ENCODE data around the gene SHROOM2. TPM values are rescaled to one million over a fixed set of nuclear protein-coding genes. Genes with fewer than 3 reads are reported as not detected.

The SHROOM2 gene
- total and polyA plus RNA-seq, 9 of the 15 experiments (the other 6 are each of a cell fraction or from before 2014, with no cell fraction given) = not detected

- 0% methylated on average over 7 of the region's 7 CpGs for WGBS (ENCODE audit: insufficient coverage, low coverage, missing lambda C conversion rate)
- no TSS peak for BruUV-seq (replicated peaks)
- CTCF ChIA-PET (ENCODE audit: low intra/inter-chr PET ratio) = no interaction called here
- H3K27ac ChIP-seq (ENCODE audit: extremely low read depth, low read depth, low read length) = no peak overlapping the region
- no peak for ATAC-seq
- in situ Hi-C loops (cut with MboI) = no loop called here
- no peak for DNase-seq (ENCODE audit: extremely low read depth in 1 of 4, low spot score in 3 of 4)
- TF ChIP-seq ZFP36 (IDR thresholded peaks at IDR 0.05; ENCODE audit: low read depth, low read length, partially characterized antibody) (no peak), BCOR (IDR thresholded peaks at IDR 0.05) (no peak), NFRKB (IDR thresholded peaks at IDR 0.05; ENCODE audit: low read depth) (no peak)
- TF ChIP-seq, protein P1, sequence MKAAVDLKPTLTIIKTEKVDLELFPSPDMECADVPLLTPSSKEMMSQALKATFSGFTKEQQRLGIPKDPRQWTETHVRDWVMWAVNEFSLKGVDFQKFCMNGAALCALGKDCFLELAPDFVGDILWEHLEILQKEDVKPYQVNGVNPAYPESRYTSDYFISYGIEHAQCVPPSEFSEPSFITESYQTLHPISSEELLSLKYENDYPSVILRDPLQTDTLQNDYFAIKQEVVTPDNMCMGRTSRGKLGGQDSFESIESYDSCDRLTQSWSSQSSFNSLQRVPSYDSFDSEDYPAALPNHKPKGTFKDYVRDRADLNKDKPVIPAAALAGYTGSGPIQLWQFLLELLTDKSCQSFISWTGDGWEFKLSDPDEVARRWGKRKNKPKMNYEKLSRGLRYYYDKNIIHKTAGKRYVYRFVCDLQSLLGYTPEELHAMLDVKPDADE (conservative IDR thresholded peaks at IDR 0.05; ENCODE audit: control insufficient read depth, low read depth, low read length) = no peak
- TF ChIP-seq, protein P2, sequence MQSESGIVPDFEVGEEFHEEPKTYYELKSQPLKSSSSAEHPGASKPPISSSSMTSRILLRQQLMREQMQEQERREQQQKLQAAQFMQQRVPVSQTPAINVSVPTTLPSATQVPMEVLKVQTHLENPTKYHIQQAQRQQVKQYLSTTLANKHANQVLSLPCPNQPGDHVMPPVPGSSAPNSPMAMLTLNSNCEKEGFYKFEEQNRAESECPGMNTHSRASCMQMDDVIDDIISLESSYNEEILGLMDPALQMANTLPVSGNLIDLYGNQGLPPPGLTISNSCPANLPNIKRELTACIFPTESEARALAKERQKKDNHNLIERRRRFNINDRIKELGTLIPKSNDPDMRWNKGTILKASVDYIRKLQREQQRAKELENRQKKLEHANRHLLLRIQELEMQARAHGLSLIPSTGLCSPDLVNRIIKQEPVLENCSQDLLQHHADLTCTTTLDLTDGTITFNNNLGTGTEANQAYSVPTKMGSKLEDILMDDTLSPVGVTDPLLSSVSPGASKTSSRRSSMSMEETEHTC (IDR thresholded peaks at IDR 0.05) = no peak
- no peaks in the 10 kb centered on the region for H3K4me1 ChIP-seq (replicated peaks in 1 of 2; ENCODE audit: control insufficient read depth in 2 of 2, insufficient read depth in 2 of 2, low read length in 2 of 2)
- FAIRE-seq = no peak
- no peak overlapping the region for H2AFZ ChIP-seq (ENCODE audit: low read depth, low read length)
- H3K9me3 ChIP-seq (replicated peaks; ENCODE audit: control insufficient read depth, insufficient read depth, low read depth, low read length) = no peaks in the 10 kb centered on the region; the same call in 1 of the 2 replicates
- H3K9ac ChIP-seq (ENCODE audit: insufficient read depth in 1 of 2, low read depth in 2 of 2, low read length in 2 of 2) = no peak overlapping the region
- H3K27me3 ChIP-seq (ENCODE audit: control insufficient read depth in 2 of 2, insufficient read depth in 2 of 2, low read length in 2 of 2) = no peaks in the 10 kb centered on the region
- no peak overlapping the region for H3K4me2 ChIP-seq (ENCODE audit: insufficient read depth, low read length)
- POLR2A ChIA-PET = no interaction called here
- no peak overlapping the region for H3K4me3 ChIP-seq
- no peaks in the 10 kb centered on the region for H3K9me1 ChIP-seq (ENCODE audit: control insufficient read depth, insufficient read depth, low read length)
- no peaks in the 10 kb centered on the region for H4K20me1 ChIP-seq (replicated peaks; ENCODE audit: control insufficient read depth, insufficient read depth, low read length)
- H3K79me2 ChIP-seq (ENCODE audit: control insufficient read depth, insufficient read depth, low read length) = no peaks in the 10 kb centered on the region
- intact Hi-C loops (cut with micrococcal nuclease) = no loop called here
- no peaks in the 10 kb centered on the region for H3K36me3 ChIP-seq (ENCODE audit: control insufficient read depth, insufficient read depth, low read length)
These were observed 48.9 kb upstream of the SHROOM2 start for GRCh38 chrX:9737363-9737762.
